Kidney epithelial cell (primary cell): ENCODE results near the gene DPP3. TPM values are rescaled to one million over a fixed set of nuclear protein-coding genes. Genes with fewer than 3 reads are reported as not detected.
"Not testable (repeated sequence)": the region's sequence is repeated elsewhere in the genome, so short reads cannot be mapped to it uniquely, and the experiment has no call there.

Experiments
- DNase-seq: peaks from one replicate; pipeline ENCODE4 v3.0.0-alpha.2; 2010; ENCODE audit warnings: low read depth
- H3K27me3 ChIP-seq: 2 replicates; pipeline ENCODE4 v1.6.0; 2011; ENCODE audit warnings: low read length; ENCODE audit not compliant: control insufficient read depth, insufficient read depth
- H3K36me3 ChIP-seq: 2 replicates; pipeline ENCODE4 v1.5.1; 2011; ENCODE audit warnings: low read length; ENCODE audit not compliant: control insufficient read depth, insufficient read depth
- H3K4me3 ChIP-seq: 2 replicates; pipeline ENCODE4 v1.5.1; 2011; ENCODE audit warnings: low read depth, mild to moderate bottlenecking, control low read depth, low read length
- CTCF ChIP-seq: IDR thresholded peaks from 2 replicates; pipeline ENCODE4 v1.5.1; 2011; ENCODE audit warnings: mild to moderate bottlenecking, moderate library complexity, low read length, control low read depth, inconsistent platforms; ENCODE audit not compliant: insufficient read depth, poor library complexity, severe bottlenecking
- total RNA-seq: library from RNA; depleted of rRNA; stranded (reverse); fragments of >200 nt; gene quantifications from 2 replicates; pipeline ENCODE4 v1.2.3, GENCODE V29; 2015

DPP3 gene
- total RNA-seq, 1 donor from 2014 or later: 84.6 TPM

GRCh38 chr11:66529655-66530054 lies 49.4 kb downstream of the DPP3 start:
- DNase-seq: no peak
- TF ChIP-seq CTCF: no peak
- Histone ChIP-seq H3K27me3 (no peaks in the 10 kb centered on the region), H3K36me3 (no peaks in the 10 kb centered on the region), H3K4me3 (no peak overlapping the region)

- TF ChIP-seq CTCF: no peak
- Histone ChIP-seq H3K36me3 (no peaks in the 10 kb centered on the region), H3K4me3 (no peak overlapping the region), H3K27me3 (no peaks in the 10 kb centered on the region)
- no peak for DNase-seq
These were observed 50.9 kb downstream of the DPP3 start for GRCh38 chr11:66530927-66531709.

GRCh38 chr11:66531841-66532240 lies 51.6 kb downstream of the DPP3 start:
- no peak for TF ChIP-seq CTCF
- Histone ChIP-seq H3K27me3 (no peaks in the 10 kb centered on the region), H3K36me3 (no peaks in the 10 kb centered on the region), H3K4me3 (no peak overlapping the region)
- no peak for DNase-seq

GRCh38 chr11:66532784-66533183 lies 52.5 kb downstream of the DPP3 start:
- DNase-seq: no peak
- Histone ChIP-seq H3K27me3 (no peaks in the 10 kb centered on the region), H3K36me3 (no peaks in the 10 kb centered on the region), H3K4me3 (no peak overlapping the region)
- TF ChIP-seq CTCF: no peak

GRCh38 chr11:66539170-66539869 lies 59.1 kb downstream of the DPP3 start:
- no peak overlapping the region for H3K4me3 ChIP-seq
- H3K27me3 ChIP-seq: no peaks in the 10 kb centered on the region
- H3K36me3 ChIP-seq: no peaks in the 10 kb centered on the region
- DNase-seq: no peak
- no peak for TF ChIP-seq CTCF

- no peak for TF ChIP-seq CTCF
- no peaks in the 10 kb centered on the region for H3K36me3 ChIP-seq
- no peaks in the 10 kb centered on the region for H3K27me3 ChIP-seq
- no peak overlapping the region for H3K4me3 ChIP-seq
- no peak for DNase-seq
These were observed 59.6 kb downstream of the DPP3 start for GRCh38 chr11:66539870-66540213.

GRCh38 chr11:66540598-66540997 lies 60.4 kb downstream of the DPP3 start:
- H3K4me3 ChIP-seq, DNase-seq, H3K36me3 ChIP-seq, H3K27me3 ChIP-seq: not testable (repeated sequence)
